ENCODE measurements around the gene GLCE.

DNA sequence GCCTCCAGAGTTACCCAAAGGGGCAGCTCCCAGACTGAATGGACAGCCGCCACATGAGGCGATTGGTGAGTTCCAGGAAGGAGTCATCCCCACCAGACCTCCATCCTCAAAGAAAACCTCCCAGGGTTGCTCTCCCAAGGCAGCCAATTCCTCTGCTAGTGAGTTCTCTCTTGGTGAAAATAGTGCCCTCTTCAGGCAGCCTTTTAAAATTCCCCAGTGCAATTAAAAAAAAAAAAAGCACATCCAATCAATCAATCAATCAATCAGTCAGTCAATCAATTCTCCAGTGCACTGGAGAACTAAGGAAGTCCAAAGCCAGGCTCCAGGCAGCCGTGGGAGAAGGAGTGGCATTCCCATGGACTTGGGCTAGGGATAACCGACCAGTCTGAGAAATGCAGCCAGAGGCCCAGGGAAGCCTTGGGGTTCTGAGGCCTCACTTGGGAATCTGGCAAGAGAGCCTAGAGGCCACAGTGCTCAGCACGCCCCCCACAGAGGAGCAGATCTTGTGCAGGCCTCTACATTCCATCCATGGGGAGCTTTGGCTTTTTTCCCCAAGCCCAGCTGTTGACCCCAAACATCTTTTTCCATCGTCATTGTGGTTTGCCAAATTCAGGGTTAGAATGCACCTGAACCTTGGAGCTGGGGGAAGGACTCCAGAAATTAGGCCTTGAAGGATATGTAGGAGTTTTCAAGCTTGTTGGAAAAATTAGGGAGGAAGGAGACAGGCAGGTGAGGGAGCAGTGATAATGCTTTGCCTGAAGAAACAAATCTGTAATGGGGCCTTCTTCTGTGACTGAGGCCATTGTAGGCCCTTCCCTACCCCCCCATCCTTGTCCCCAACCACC, 143.1 kb downstream of the GLCE start:
- TF ChIP-seq POLR2A (IDR thresholded peaks at IDR 0.05; ENCODE audit: low read depth, low read length) (no peak), TAF1 (IDR thresholded peaks at IDR 0.05; ENCODE audit: low read depth, low read length) (no peak), POLR2AphosphoS5 (IDR thresholded peaks at IDR 0.05; ENCODE audit: low read depth, low read length) (no peak), SPI1 (IDR thresholded peaks at IDR 0.05; ENCODE audit: low read depth, low read length) (no peak)
